WTC11 (cell line): ENCODE results near the gene SOAT2. TPM values are rescaled to one million over a fixed set of nuclear protein-coding genes. Genes with fewer than 3 reads are reported as not detected.

Experiments used
- ATAC-seq: fragments of 200-7000 bp; cut with Tn5 transposase; 2 replicates; pipeline ENCODE4 v1.10.0; 2021; ENCODE audit warnings: mild to moderate bottlenecking, moderate library complexity
- CTCF ChIA-PET: fragments of 300-600 bp; sonication (Branson Sonifier 250); formaldehyde crosslinking; loops from one replicate; lab custom pipeline; 2021; ENCODE audit warnings: antibody characterized with exemption; lab: Charles Lee
- POLR2A ChIA-PET: fragments of 350-600 bp; sonication (Branson Sonifier 250); formaldehyde crosslinking; loops from one replicate; lab custom pipeline; 2021; ENCODE audit warnings: antibody characterized with exemption; lab: Charles Lee
- DNase-seq: peaks from one replicate; pipeline ENCODE4 v3.0.0; 2021; ENCODE audit warnings: low spot score
- H3K27ac Mint-ChIP-seq: 2 replicates; pipeline ENCODE4 v1.8.0; 2021; ENCODE audit warnings: mixed read lengths
- H3K27me3 Mint-ChIP-seq: 2 replicates; pipeline ENCODE4 v1.8.0; 2021; ENCODE audit warnings: low read depth, mild to moderate bottlenecking, moderate library complexity, mixed read lengths
- H3K36me3 Mint-ChIP-seq: 2 replicates; pipeline ENCODE4 v1.8.0; 2021; ENCODE audit warnings: mixed read lengths
- H3K4me1 Mint-ChIP-seq: 2 replicates; pipeline ENCODE4 v1.8.0; 2022; ENCODE audit warnings: mixed read lengths
- H3K4me3 Mint-ChIP-seq: 2 replicates; pipeline ENCODE4 v1.8.0; 2021; ENCODE audit warnings: mild to moderate bottlenecking, moderate library complexity, mixed read lengths
- H3K9me3 Mint-ChIP-seq: 2 replicates; pipeline ENCODE4 v1.8.0; 2021; ENCODE audit warnings: mixed read lengths
- ARID4B ChIP-seq: sonication (generic); formaldehyde crosslinking; IDR thresholded peaks from 2 replicates; pipeline ENCODE4 v1.8.0; 2023; ENCODE audit warnings: missing genetic modification reagents, mild to moderate bottlenecking, borderline replicate concordance
- CTCF ChIP-seq: fragments of 200-600 bp; IDR thresholded peaks from 2 replicates; pipeline ENCODE4 v1.8.0; 2022; ENCODE audit warnings: antibody characterized with exemption
- ETV6 ChIP-seq: sonication (generic); formaldehyde crosslinking; IDR thresholded peaks from 2 replicates; pipeline ENCODE4 v1.8.1; 2022; ENCODE audit warnings: mild to moderate bottlenecking, missing genetic modification reagents
- FOXP1 ChIP-seq: sonication (generic); formaldehyde crosslinking; IDR thresholded peaks from 2 replicates; pipeline ENCODE4 v1.8.0; 2022; ENCODE audit warnings: missing genetic modification reagents, mild to moderate bottlenecking, moderate library complexity, borderline replicate concordance
- FOXP4 ChIP-seq: sonication (generic); formaldehyde crosslinking; IDR thresholded peaks from 2 replicates; pipeline ENCODE4 v1.8.0; 2022; ENCODE audit warnings: mild to moderate bottlenecking, missing genetic modification reagents
- GRHL2 ChIP-seq: fragments of 250-450 bp; sonication (Bioruptor Pico); IDR thresholded peaks from 2 replicates; pipeline ENCODE4 v1.8.0; 2022; ENCODE audit warnings: mild to moderate bottlenecking, moderate library complexity; ENCODE audit not compliant: insufficient replicate concordance, severe bottlenecking
- MAX ChIP-seq: sonication (generic); formaldehyde crosslinking; IDR thresholded peaks from 2 replicates; pipeline ENCODE4 v1.8.0; 2022; ENCODE audit warnings: mild to moderate bottlenecking, missing genetic modification reagents
- NR2C2 ChIP-seq: sonication (generic); formaldehyde crosslinking; IDR thresholded peaks from 2 replicates; pipeline ENCODE4 v1.8.0; 2022; ENCODE audit warnings: mild to moderate bottlenecking, missing genetic modification reagents
- SP1 ChIP-seq: sonication (generic); formaldehyde crosslinking; conservative IDR thresholded peaks from 2 replicates; pipeline ENCODE4 v1.8.1; 2022; ENCODE audit warnings: missing genetic modification reagents
- TEAD1 ChIP-seq: sonication (generic); formaldehyde crosslinking; IDR thresholded peaks from 2 replicates; pipeline ENCODE4 v1.8.0; 2022; ENCODE audit warnings: mild to moderate bottlenecking, missing genetic modification reagents
- TEAD4 ChIP-seq: sonication (generic); formaldehyde crosslinking; IDR thresholded peaks from 2 replicates; pipeline ENCODE4 v1.8.0; 2022; ENCODE audit warnings: mild to moderate bottlenecking, missing genetic modification reagents
- USF2 ChIP-seq: sonication (generic); formaldehyde crosslinking; IDR thresholded peaks from 2 replicates; pipeline ENCODE4 v1.8.1; 2023; ENCODE audit warnings: mild to moderate bottlenecking, missing genetic modification reagents, moderate library complexity
- ZNF281 ChIP-seq: sonication (generic); formaldehyde crosslinking; IDR thresholded peaks from 2 replicates; pipeline ENCODE4 v1.8.0; 2023; ENCODE audit warnings: mild to moderate bottlenecking, missing genetic modification reagents
- total RNA-seq: library from RNA; stranded (reverse); gene quantifications from 3 replicates; pipeline ENCODE4 v1.2.3, GENCODE V29; 2021

The SOAT2 gene
- total RNA-seq, 1 experiment from 2014 or later = not detected

GRCh38 chr12:53097207-53097563, 6.1 kb upstream of the SOAT2 start:
- H3K27ac Mint-ChIP-seq = no peak overlapping the region
- 0 out of 2 replicates have a peak, but pooled peaks have one; percentile 17 for TF ChIP-seq MAX (CRISPR knock-in tag)
- no peak for TF ChIP-seq GRHL2 (CRISPR knock-in tag)
- no peak for TF ChIP-seq TEAD4 (CRISPR knock-in tag)
- peaks cover 66% of the 10 kb centered on the region for H3K27me3 Mint-ChIP-seq

GRCh38 chr12:53097564-53098353, 5.5 kb upstream of the SOAT2 start, which contains the start of gene IGFBP6:
Gene IGFBP6 (plus strand): TSS chr12:53097667. CDS start chr12:53097718, 51 bp downstream.
- Mint-ChIP-seq H3K27me3 (peaks cover 62% of the 10 kb centered on the region), H3K4me1 (peaks cover 39% of the 10 kb centered on the region), H3K9me3 (no peaks in the 10 kb centered on the region), H3K4me3 (peak within 1 kb of the TSS; percentile 90), H3K27ac (no peak within 1 kb of the TSS), H3K36me3 (no peaks in the 10 kb centered on the region)
- ChIA-PET POLR2A (interaction anchor here (0.5 to 1.3 kb wide), 4 partner anchors 19 to 94 kb away, joined by 3 to 6 read pairs (median 4); partner anchors contain the start of gene SPRYD3), CTCF (interaction anchor here (0.7 to 14.6 kb wide), 20 partner anchors 8 to 282 kb away, joined by 3 to 474 read pairs (median 8); partner anchors contain the start of genes AAAS, CSAD, SP1 and SPRYD3)
- DNase-seq (peak; percentile 65), ATAC-seq (peak; percentile 42)
- TF ChIP-seq ETV6 (CRISPR knock-in tag) (peak; percentile 34; the same call in 1 of the 2 replicates), ZNF281 (no peak), ARID4B (CRISPR knock-in tag) (peak; percentile 38; the same call in 1 of the 2 replicates), FOXP4 (CRISPR knock-in tag) (0 out of 2 replicates have a peak, but pooled peaks have one; percentile 42), SP1 (0 out of 2 replicates have a peak, but pooled peaks have one; percentile 41), TEAD1 (CRISPR knock-in tag) (no peak), USF2 (CRISPR knock-in tag) (peak; percentile 56), FOXP1 (CRISPR knock-in tag) (0 out of 2 replicates have a peak, but pooled peaks have one; percentile 24), CTCF (no peak), NR2C2 (CRISPR knock-in tag) (no peak), MAX (CRISPR knock-in tag) (peak; percentile 51; the same call in 1 of the 2 replicates)
- TF ChIP-seq, all 79 proteins: peak for 7

More at GRCh38 chr12:53097207-53097563, 6.1 kb upstream of the SOAT2 start:
- Mint-ChIP-seq H3K4me1 (peaks cover 39% of the 10 kb centered on the region), H3K4me3 (peak overlapping the region; percentile 90), H3K36me3 (no peaks in the 10 kb centered on the region), H3K9me3 (no peaks in the 10 kb centered on the region)
- CTCF ChIA-PET = interaction anchor here (0.7 to 14.6 kb wide), 13 partner anchors 16 to 282 kb away, joined by 3 to 474 read pairs (median 12); partner anchors contain the start of genes AAAS, CSAD, SP1 and SPRYD3
- DNase-seq (peak; percentile 42), ATAC-seq (peak; percentile 26)
- POLR2A ChIA-PET = interaction anchor here (0.8 to 1.3 kb wide), 3 partner anchors 18 to 95 kb away, joined by 3 to 6 read pairs (median 5); partner anchors contain the start of gene SPRYD3
